ENCODE measurements around the gene SRBD1. TPM values are rescaled to one million over a fixed set of nuclear protein-coding genes. Genes with fewer than 3 reads are reported as not detected.

The SRBD1 gene
- total RNA-seq, 1 donor from 2014 or later = 19.3 TPM

- Mint-ChIP-seq H3K4me1 (peaks cover 7% of the 10 kb centered on the region), H3K4me3 (no peak overlapping the region), H3K36me3 (peaks cover 28% of the 10 kb centered on the region), H3K27ac (no peak overlapping the region), H3K27me3 (ENCODE audit: low read depth) (no peaks in the 10 kb centered on the region), H3K9me3 (peaks cover 15% of the 10 kb centered on the region)
- TF ChIP-seq, protein P1, sequence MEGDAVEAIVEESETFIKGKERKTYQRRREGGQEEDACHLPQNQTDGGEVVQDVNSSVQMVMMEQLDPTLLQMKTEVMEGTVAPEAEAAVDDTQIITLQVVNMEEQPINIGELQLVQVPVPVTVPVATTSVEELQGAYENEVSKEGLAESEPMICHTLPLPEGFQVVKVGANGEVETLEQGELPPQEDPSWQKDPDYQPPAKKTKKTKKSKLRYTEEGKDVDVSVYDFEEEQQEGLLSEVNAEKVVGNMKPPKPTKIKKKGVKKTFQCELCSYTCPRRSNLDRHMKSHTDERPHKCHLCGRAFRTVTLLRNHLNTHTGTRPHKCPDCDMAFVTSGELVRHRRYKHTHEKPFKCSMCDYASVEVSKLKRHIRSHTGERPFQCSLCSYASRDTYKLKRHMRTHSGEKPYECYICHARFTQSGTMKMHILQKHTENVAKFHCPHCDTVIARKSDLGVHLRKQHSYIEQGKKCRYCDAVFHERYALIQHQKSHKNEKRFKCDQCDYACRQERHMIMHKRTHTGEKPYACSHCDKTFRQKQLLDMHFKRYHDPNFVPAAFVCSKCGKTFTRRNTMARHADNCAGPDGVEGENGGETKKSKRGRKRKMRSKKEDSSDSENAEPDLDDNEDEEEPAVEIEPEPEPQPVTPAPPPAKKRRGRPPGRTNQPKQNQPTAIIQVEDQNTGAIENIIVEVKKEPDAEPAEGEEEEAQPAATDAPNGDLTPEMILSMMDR (IDR thresholded peaks at IDR 0.05; ENCODE audit: unreplicated experiment) = no peak
- no peak for DNase-seq (ENCODE audit: low spot score in 2 of 2, unreplicated experiment in 2 of 2)
Measured at GRCh38 chr2:45571940-45572339, 39.1 kb downstream of the SRBD1 start.

GRCh38 chr2:45570671-45571334, 40.3 kb downstream of the SRBD1 start:
- peaks cover 7% of the 10 kb centered on the region for H3K4me1 Mint-ChIP-seq
- H3K36me3 Mint-ChIP-seq = peaks cover 26% of the 10 kb centered on the region
- H3K27me3 Mint-ChIP-seq (ENCODE audit: low read depth) = no peaks in the 10 kb centered on the region
- H3K27ac Mint-ChIP-seq = no peak overlapping the region
- peaks cover 15% of the 10 kb centered on the region for H3K9me3 Mint-ChIP-seq
- DNase-seq (ENCODE audit: low spot score in 2 of 2, unreplicated experiment in 2 of 2) = no peak
- no peak overlapping the region for H3K4me3 Mint-ChIP-seq
- TF ChIP-seq, protein P1 (IDR thresholded peaks at IDR 0.05; ENCODE audit: unreplicated experiment) = no peak

- no peak overlapping the region for H3K27ac Mint-ChIP-seq
- H3K9me3 Mint-ChIP-seq = peaks cover 15% of the 10 kb centered on the region
- DNase-seq (ENCODE audit: low spot score in 2 of 2, unreplicated experiment in 2 of 2) = no peak
- H3K4me1 Mint-ChIP-seq = peaks cover 7% of the 10 kb centered on the region
- TF ChIP-seq, protein P1 (IDR thresholded peaks at IDR 0.05; ENCODE audit: unreplicated experiment) = no peak
- H3K27me3 Mint-ChIP-seq (ENCODE audit: low read depth) = no peaks in the 10 kb centered on the region
- H3K36me3 Mint-ChIP-seq = peaks cover 26% of the 10 kb centered on the region
- H3K4me3 Mint-ChIP-seq = no peak overlapping the region
Measured at GRCh38 chr2:45568935-45569334, 42.1 kb downstream of the SRBD1 start.

DNA sequence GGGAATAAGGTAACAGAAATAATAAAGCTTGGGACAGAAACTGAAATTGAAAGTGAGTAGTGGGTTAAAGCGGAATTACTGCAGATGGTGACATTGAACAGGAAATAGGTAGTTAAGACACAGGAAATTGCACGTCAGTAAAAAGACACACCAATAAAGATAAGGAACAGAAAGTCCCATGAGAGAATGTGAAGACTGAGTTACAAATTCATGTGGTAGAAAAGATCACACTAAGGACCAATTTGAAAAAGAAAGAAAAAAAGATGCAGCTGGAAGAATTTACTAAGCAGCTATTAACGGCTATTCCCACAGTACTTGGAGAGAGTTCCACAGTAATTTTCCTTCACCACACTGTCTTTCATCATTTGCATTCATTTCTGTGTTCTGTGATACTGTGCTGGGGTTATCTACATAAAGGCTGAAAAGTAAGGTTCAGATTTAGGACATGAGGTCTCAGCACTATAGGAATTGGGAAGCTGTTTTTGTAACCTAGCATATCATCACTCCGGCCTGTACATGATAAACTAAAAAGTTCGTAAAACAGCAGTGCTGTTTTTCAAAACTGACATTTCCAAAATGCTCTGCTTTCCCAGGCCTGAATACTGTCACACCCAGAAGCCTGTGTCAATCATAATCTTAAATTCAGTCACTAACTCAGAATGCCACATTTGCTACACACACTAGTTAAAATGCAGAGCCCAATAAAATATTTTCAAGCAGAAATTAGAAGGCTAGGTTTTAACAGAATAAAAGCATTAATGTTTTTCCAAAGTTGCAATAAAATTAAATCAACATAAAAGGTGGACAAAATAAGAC, 42.9 kb downstream of the SRBD1 start:
- peaks cover 24% of the 10 kb centered on the region for H3K36me3 Mint-ChIP-seq
- no peak overlapping the region for H3K4me3 Mint-ChIP-seq
- peaks cover 15% of the 10 kb centered on the region for H3K9me3 Mint-ChIP-seq
- TF ChIP-seq, protein P1 (IDR thresholded peaks at IDR 0.05; ENCODE audit: unreplicated experiment) = no peak
- peaks cover 7% of the 10 kb centered on the region for H3K4me1 Mint-ChIP-seq
- H3K27ac Mint-ChIP-seq = peak overlapping the region; percentile 75
- H3K27me3 Mint-ChIP-seq (ENCODE audit: low read depth) = no peaks in the 10 kb centered on the region
- DNase-seq (ENCODE audit: low spot score in 2 of 2, unreplicated experiment in 2 of 2) = no peak

DNA sequence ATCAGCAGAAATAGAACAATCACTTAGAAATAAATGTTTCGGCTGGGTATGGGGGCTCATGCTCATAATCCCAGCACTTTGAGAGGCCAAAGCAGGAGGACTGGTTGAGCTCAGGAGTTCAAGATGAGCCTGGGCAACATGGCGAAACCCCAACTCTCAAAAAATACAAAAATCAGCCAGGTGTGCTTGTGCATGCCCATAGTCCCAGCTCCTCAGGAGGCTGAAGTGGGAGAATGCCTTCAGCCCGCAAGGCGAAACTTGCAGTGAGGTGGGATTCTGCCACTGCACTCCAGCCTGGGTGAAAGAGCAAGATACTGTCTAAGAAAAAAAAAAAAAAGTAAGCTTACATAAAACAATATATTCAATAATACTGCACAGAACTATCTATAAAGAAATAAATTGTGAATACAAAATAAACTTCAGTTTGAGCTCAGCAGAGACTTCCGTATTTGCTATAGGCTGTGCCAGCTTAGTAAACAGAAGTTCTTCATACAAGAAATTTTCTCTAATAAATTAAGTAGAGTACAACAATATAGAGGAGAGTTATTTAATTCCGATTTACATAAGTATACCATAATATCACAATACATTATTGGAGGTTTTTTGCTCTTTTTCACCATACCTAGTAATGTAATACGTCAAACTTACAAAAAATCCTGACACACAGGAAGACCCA, 43.6 kb downstream of the SRBD1 start:
- H3K27ac Mint-ChIP-seq = peak overlapping the region; percentile 75
- no peaks in the 10 kb centered on the region for H3K27me3 Mint-ChIP-seq (ENCODE audit: low read depth)
- peaks cover 15% of the 10 kb centered on the region for H3K9me3 Mint-ChIP-seq
- H3K4me1 Mint-ChIP-seq = peaks cover 7% of the 10 kb centered on the region
- peaks cover 22% of the 10 kb centered on the region for H3K36me3 Mint-ChIP-seq
- TF ChIP-seq, protein P1 (IDR thresholded peaks at IDR 0.05; ENCODE audit: unreplicated experiment) = no peak
- no peak for DNase-seq (ENCODE audit: low spot score in 2 of 2, unreplicated experiment in 2 of 2)
- no peak overlapping the region for H3K4me3 Mint-ChIP-seq

All from mesothelial cell of epicardium (in vitro differentiated cells).